ENCODE data around the gene RGL1.

RGL1 gene

DNA sequence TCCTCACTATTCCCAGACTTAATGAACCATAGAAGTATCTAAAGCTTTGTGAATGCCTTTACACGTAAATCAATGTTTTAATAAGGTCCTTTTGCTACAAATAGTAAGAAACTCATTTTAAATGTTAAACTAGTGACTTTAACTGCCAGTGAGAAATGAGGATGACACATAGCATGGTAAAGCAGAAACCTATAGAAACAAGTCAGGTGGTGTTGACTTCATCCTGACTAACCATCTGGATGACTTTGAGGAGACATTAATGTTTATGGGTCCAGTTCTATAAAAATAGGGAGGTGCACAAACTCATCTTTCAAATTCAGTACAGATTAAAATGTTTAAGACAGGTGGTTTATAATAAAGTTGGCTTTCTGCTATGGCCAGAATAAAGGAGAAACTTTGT is 147.2 kb downstream of the RGL1 start:
- ATAC-seq (replicated peaks) (no peak), DNase-seq (no peak)
- H3K36me3 Mint-ChIP-seq: no peaks in the 10 kb centered on the region
- H3K4me1 Mint-ChIP-seq: peaks cover 0 to 4% of the 10 kb centered on the region in 2 donors
- no peak overlapping the region for H3K4me3 Mint-ChIP-seq
- H3K27me3 Mint-ChIP-seq: peaks cover 19 to 20% of the 10 kb centered on the region in 2 donors
- H3K27ac Mint-ChIP-seq: peak overlapping the region; percentile 9
- H3K9me3 Mint-ChIP-seq: no peaks in the 10 kb centered on the region

DNA sequence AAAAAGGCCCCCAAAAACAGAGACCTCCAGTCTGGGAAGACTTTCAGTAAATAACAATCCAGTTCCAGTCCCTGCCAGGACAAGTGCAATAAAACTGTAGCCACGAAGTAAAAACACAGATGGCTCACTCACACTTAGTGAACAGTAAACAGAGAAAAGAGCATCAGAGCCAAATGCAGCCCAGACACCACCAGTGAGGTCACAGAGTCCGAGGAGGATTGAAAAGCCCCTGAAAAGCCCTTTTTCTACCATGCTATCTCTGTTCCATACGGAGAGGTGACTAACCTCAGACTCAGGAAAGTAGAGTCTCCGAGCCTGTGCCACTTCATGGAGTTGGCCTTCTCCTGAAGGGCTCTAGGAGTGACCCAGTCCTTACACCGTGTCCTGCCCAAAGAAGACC is 148.1 kb downstream of the RGL1 start:
- Mint-ChIP-seq H3K4me3 (no peak overlapping the region), H3K4me1 (peaks cover 0 to 4% of the 10 kb centered on the region in 2 donors), H3K27ac (peak overlapping the region; percentile 1), H3K36me3 (no peaks in the 10 kb centered on the region), H3K27me3 (peaks cover 14 to 17% of the 10 kb centered on the region in 2 donors), H3K9me3 (no peaks in the 10 kb centered on the region)
- DNase-seq (no peak), ATAC-seq (replicated peaks) (no peak)

DNA sequence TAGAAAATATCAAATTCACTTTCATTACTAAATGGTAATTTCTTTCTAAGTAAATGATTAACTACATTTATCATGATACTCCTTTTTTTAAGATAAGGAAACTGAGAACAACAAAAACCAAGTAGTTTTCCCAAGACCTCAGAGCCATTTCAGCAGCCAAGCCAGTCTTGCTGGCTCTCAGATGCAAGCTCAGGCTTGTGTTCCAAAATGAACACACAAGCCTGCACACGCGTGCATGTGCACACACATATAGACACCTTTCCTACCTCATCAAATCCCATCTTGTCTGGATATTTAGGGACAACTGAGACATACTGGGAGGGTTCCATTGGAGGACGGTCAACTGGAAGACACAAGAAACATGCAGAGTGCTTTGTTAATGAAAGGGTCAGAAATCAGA is 149.6 kb downstream of the RGL1 start:
- Mint-ChIP-seq H3K36me3 (no peaks in the 10 kb centered on the region), H3K27ac (no peak overlapping the region), H3K9me3 (no peaks in the 10 kb centered on the region), H3K4me3 (no peak overlapping the region), H3K27me3 (peaks cover 14 to 17% of the 10 kb centered on the region in 2 donors), H3K4me1 (peaks cover 0 to 4% of the 10 kb centered on the region in 2 donors)
- DNase-seq: no peak
- no peak for ATAC-seq (replicated peaks)

DNA sequence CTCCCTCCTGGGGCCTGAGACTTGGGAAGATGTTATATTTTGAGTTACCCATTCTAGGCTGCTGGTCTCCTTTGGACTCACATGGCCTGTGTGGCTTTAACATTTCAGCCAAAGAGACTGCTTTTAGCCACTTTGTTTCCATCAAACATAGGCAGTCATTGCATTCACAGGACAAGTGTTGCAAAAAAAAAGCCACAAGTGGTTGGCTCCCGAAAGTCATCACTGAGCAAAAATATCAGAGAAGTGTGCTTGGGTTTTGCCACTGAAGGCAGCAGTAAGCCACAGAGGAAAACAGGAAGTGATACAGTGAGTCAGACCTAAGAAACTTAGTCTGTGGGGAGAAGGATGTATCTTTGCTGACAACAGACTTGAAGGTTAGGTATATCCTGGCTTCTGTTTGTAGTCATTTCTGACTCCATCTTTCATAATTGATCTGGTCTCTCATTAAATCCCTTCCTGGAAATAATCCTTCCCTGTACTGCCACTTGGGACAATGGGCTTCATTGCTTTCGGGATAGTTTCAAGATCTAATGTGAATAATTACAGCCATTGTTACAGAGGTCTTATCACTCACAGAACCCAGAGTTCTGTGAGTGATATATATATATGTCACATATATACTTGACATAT is 151.8 kb downstream of the RGL1 start:
- peak; percentile 60 for DNase-seq
- Mint-ChIP-seq H3K36me3 (no peaks in the 10 kb centered on the region), H3K27ac (peak overlapping the region; percentile 60), H3K27me3 (peaks cover 9 to 11% of the 10 kb centered on the region in 2 donors), H3K4me1 (peaks cover 0 to 4% of the 10 kb centered on the region in 2 donors), H3K9me3 (no peaks in the 10 kb centered on the region), H3K4me3 (no peak overlapping the region)
- ATAC-seq (replicated peaks): peak; percentile 99

DNA sequence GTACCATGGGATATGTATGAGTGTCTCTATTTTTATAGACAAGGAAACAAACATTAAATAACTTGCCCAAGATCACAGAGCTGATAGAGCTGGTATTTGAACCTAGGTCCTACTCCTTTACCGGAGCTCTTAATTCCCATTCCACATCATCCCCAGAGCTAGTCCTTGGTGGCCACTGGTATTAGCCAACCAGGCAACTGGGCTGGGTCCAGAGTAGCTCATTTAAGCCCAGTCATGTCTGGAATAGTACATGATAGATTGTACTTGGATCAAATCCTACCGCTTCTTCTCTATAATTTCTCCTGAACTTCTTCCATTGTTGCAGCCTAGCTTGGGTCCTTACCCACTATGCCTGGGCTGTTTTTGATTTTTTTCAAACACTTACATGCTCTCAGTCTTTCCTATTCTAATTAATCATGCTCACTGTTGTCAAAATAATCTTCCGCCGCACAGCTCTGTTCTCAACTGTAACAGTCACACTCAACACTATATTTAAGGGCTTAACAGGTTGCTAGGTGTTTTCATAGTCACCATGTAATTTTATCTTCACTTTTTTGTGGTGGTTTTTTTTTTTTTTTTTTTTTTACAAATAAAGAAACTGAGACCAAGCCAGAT is 152.4 kb downstream of the RGL1 start:
- Mint-ChIP-seq H3K9me3 (no peaks in the 10 kb centered on the region), H3K4me3 (no peak overlapping the region), H3K27me3 (peaks cover 10 to 13% of the 10 kb centered on the region in 2 donors), H3K4me1 (peaks cover 0 to 4% of the 10 kb centered on the region in 2 donors), H3K36me3 (no peaks in the 10 kb centered on the region), H3K27ac (no peak overlapping the region)
- DNase-seq: no peak
- no peak for ATAC-seq (replicated peaks)

DNA sequence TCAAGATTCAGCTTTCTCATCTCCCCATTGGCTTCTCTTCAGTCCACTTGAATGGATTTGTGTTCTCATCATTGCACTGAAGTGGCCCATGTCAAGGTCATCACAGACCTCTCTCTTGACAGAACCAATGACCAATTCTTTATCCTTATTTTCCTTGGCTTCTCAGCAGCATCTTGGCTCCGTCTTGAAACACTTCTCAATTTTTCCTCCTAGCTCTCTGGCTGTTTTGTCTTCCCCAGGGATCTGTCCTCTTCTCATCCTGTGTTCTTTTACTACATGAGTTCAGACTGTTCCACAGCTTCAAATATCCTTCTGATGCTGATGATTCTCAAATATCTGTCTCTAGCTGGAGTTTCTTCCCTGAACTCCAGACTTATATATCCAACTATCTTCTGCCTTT is 154.0 kb downstream of the RGL1 start:
- ATAC-seq (replicated peaks): no peak
- Mint-ChIP-seq H3K27me3 (peaks cover 12 to 19% of the 10 kb centered on the region in 2 donors), H3K9me3 (no peaks in the 10 kb centered on the region), H3K36me3 (no peaks in the 10 kb centered on the region), H3K27ac (no peak overlapping the region), H3K4me3 (no peak overlapping the region), H3K4me1 (peaks cover 0 to 4% of the 10 kb centered on the region in 2 donors)
- no peak for DNase-seq

DNA sequence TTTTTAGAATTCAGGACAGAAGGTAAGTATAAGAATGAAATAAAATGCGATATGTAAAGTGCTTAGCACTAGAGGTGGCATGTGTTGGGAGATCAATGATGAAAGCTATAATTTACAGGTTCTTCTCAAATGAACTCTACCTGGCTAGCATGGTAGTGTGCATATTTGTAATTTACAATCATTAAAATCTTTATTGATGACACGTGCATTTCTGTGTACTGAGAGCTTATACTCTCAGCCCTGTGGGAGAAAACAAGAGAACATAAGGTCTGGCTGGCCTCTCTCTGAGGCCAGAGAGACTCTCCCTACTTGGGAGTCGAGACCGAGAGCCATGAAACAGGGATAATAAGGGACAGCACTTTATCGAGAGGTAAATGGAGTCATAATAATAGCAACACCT is 156.2 kb downstream of the RGL1 start:
- no peaks in the 10 kb centered on the region for H3K36me3 Mint-ChIP-seq
- no peak for DNase-seq
- no peaks in the 10 kb centered on the region for H3K9me3 Mint-ChIP-seq
- no peak overlapping the region for H3K4me3 Mint-ChIP-seq
- peaks cover 22 to 29% of the 10 kb centered on the region in 2 donors for H3K27me3 Mint-ChIP-seq
- ATAC-seq (replicated peaks): no peak
- H3K4me1 Mint-ChIP-seq: peaks cover 0 to 4% of the 10 kb centered on the region in 2 donors
- no peak overlapping the region for H3K27ac Mint-ChIP-seq

DNA sequence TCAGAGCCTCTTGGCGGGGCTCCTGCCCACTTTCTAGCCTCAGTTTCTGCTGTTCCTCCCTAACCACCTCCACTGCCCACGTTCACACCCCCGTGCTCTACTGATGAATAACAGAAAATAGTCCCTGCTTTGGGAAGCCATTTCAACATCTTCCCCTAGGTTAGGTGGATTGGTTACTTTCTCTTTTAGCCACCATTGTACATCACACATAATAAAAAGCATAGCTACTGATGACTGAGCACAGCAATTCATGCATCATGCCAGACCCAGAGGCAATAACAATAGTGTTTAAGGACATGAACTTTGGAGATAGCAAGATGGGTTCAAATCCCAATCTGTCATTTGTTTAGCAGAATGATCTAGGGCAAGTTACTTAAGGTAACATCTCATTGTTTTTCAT is 158.0 kb downstream of the RGL1 start:
- DNase-seq: no peak
- no peak for ATAC-seq (replicated peaks)
- peaks cover 27 to 40% of the 10 kb centered on the region in 2 donors for H3K27me3 Mint-ChIP-seq
- H3K36me3 Mint-ChIP-seq: no peaks in the 10 kb centered on the region
- H3K4me3 Mint-ChIP-seq: no peak overlapping the region
- H3K4me1 Mint-ChIP-seq: no peaks in the 10 kb centered on the region
- no peak overlapping the region for H3K27ac Mint-ChIP-seq
- no peaks in the 10 kb centered on the region for H3K9me3 Mint-ChIP-seq

DNA sequence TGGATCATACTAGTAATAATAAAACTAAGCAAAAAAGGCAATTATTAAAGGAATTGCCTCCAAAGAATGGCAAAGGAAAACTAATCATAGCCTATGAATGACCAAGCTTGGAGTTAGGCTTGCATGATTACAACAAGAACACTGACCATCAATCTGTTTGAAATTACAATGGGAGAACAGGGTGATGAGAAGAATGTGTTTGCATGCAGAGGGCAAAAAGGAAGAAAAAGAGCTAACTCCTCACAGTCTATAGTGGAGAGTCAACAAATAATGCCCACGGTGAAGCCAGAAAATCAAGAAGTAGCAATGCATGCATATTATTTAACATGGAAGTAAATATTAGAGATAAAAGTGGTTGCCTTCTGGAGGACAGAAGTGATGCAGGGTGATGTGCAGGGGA is 160.8 kb downstream of the RGL1 start:
- Mint-ChIP-seq H3K4me3 (no peak overlapping the region), H3K36me3 (no peaks in the 10 kb centered on the region), H3K9me3 (no peaks in the 10 kb centered on the region), H3K27ac (no peak overlapping the region), H3K27me3 (peaks cover 28 to 40% of the 10 kb centered on the region in 2 donors), H3K4me1 (no peaks in the 10 kb centered on the region)
- DNase-seq: no peak
- ATAC-seq (replicated peaks): no peak

DNA sequence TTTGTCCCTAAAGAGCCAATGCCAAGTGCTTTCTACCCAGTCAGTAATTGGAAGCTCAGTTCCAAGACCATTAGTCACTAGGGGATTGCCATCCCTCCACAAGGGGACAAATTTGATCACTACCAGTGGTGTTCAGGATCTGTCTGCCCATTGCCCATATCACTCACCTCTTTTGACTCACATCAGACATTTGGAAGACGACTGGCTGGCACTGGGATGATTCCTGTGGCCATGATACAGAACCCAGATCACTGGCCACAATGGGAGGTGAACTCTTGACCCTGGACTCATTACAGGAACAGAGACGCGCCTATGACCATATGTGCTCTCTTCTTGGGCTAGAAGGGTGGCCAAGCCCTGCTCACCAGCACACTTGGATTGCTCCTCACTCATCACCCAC is 161.6 kb downstream of the RGL1 start:
- no peaks in the 10 kb centered on the region for H3K36me3 Mint-ChIP-seq
- H3K9me3 Mint-ChIP-seq: no peaks in the 10 kb centered on the region
- DNase-seq: no peak
- H3K27me3 Mint-ChIP-seq: peaks cover 31 to 40% of the 10 kb centered on the region in 2 donors
- H3K4me3 Mint-ChIP-seq: no peak overlapping the region
- no peaks in the 10 kb centered on the region for H3K4me1 Mint-ChIP-seq
- no peak overlapping the region for H3K27ac Mint-ChIP-seq
- ATAC-seq (replicated peaks): no peak

DNA sequence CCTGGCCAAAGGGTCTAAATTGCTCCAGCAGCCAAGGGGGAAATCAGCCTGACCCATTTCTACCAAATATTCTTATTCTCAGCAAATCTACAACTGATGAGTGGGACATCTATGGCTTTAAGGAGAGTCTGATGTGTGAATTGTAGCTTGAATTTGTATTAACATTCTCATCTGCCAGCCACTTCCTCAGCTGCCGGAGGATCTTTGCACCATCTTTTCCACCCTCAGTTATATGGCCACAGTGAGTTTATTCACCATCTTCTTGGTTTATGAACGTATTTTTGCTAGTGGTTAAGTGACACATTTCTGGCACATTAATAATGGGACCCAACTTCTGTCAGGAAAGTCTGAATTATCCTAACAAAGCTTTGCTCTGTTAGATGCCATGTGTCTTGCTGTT is 163.0 kb downstream of the RGL1 start:
- Mint-ChIP-seq H3K4me3 (no peak overlapping the region), H3K4me1 (no peaks in the 10 kb centered on the region), H3K9me3 (no peaks in the 10 kb centered on the region), H3K36me3 (no peaks in the 10 kb centered on the region), H3K27me3 (peaks cover 24 to 33% of the 10 kb centered on the region in 2 donors), H3K27ac (no peak overlapping the region)
- DNase-seq (no peak), ATAC-seq (replicated peaks) (no peak)

DNA sequence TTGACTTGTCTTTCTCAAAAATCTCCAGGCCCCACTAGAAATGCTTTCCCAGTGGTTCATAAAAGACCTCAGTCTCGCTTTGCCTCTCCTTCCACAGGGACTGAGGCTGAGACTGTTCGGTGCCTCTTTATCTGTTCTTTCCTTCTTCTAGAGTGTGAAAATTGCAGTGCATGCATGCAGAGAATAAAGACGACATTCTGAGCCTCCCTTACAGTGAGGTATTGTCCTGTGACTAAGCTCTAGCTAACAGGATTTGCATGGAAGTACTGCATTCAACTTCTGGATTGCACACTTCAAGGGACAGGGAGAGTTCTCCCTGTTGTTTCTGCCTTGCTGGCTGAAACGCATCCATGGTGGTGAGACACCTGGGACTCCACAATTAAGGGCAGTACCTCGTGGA is 163.5 kb downstream of the RGL1 start:
- Mint-ChIP-seq H3K4me1 (no peaks in the 10 kb centered on the region), H3K4me3 (no peak overlapping the region), H3K36me3 (no peaks in the 10 kb centered on the region), H3K27ac (no peak overlapping the region), H3K27me3 (peaks cover 23 to 31% of the 10 kb centered on the region in 2 donors), H3K9me3 (no peaks in the 10 kb centered on the region)
- no peak for DNase-seq
- no peak for ATAC-seq (replicated peaks)

DNA sequence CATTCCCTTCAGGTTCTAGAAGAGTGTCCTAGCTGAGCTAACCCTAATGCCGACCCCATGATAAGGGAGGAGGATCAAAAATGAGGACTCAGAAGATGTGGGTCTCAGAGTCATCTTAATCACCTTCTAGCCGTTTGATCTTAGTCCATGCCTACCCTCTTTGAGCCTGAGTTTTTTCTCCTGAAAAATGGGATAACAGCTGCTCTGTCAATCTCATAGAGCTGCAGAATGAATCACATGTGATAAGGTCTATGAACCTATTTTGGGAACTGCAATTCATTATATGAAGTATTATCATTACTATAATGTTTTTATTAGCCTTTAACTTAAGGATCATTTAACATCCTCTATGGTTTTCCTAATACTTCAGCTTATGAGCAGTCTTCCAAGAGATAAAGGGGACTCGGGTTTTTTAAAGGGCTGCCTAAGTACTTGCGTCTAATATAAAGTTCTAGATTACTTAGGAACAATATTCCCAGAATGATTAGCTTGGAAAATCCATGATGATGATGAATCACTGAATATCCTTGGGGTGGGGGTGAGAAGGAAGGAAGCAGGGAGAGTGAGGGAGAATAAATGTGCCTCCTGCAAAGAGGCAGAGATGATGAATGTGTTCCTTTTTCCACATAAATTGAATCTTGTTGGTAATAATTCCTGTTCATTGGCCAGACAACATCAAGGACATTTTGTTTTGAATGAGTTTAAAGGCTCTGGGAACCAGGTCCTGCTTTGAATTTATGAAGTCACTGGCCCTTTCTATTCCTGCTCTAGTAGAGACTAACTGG is 165.8 kb downstream of the RGL1 start:
- H3K4me3 Mint-ChIP-seq: no peak overlapping the region
- no peak for DNase-seq
- H3K27me3 Mint-ChIP-seq: peaks cover 12 to 14% of the 10 kb centered on the region in 2 donors
- H3K4me1 Mint-ChIP-seq: no peaks in the 10 kb centered on the region
- H3K36me3 Mint-ChIP-seq: no peaks in the 10 kb centered on the region
- no peaks in the 10 kb centered on the region for H3K9me3 Mint-ChIP-seq
- no peak for ATAC-seq (replicated peaks)
- H3K27ac Mint-ChIP-seq: no peak overlapping the region

DNA sequence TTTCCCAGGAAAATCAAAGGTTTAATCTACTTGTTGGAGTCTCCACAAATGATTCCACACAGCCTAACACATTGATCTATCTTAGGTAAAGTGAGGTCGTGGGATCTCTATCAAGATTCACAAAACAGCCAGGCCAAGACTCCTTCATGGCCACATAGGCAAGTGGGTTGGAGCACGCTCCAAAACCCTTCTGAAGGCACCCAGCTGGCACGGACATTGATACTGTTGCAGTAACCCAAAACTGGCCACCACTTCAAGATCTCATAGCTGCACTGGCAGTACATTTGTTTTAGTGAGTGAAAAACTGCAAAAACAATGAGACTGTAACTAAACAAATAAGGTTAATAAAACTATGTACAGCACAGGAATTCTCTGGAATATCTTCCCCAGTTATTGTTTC is 170.7 kb downstream of the RGL1 start:
- no peaks in the 10 kb centered on the region for H3K36me3 Mint-ChIP-seq
- H3K4me3 Mint-ChIP-seq: no peak overlapping the region
- no peak for DNase-seq
- peaks cover 0 to 8% of the 10 kb centered on the region in 2 donors for H3K27me3 Mint-ChIP-seq
- H3K9me3 Mint-ChIP-seq: no peaks in the 10 kb centered on the region
- no peak overlapping the region for H3K27ac Mint-ChIP-seq
- H3K4me1 Mint-ChIP-seq: no peaks in the 10 kb centered on the region
- ATAC-seq (replicated peaks): no peak

DNA sequence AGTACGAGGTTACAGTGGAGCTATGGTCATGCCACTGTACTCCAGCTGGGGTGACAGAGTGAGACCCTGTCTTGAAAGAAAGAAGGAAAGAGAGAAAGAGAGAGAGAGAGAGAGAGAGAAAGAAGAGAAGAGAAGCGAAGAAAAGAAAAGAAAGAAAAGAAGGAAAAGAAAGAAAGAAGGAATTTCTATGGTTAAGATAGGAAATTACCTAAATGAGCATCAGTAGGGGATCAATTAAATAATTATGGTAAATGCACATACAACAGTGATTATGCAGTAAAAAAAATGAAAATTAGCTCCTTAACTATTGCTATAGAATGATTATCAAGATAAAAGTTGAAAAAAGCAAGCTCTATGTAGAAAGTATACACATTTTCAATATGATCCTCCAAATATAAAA is 172.8 kb downstream of the RGL1 start:
- DNase-seq (no peak), ATAC-seq (replicated peaks) (no peak)
- Mint-ChIP-seq H3K27me3 (peaks cover 7 to 8% of the 10 kb centered on the region in 2 donors), H3K4me3 (no peak overlapping the region), H3K4me1 (no peaks in the 10 kb centered on the region), H3K36me3 (no peaks in the 10 kb centered on the region), H3K27ac (no peak overlapping the region), H3K9me3 (no peaks in the 10 kb centered on the region)
